GM12878 (cell line): ENCODE data around the gene SLC15A1. TPM values are rescaled to one million over a fixed set of nuclear protein-coding genes. Genes with fewer than 3 reads are reported as not detected.

Experiments used
- ATAC-seq: fragments of 200-7000 bp; cut with Tn5 transposase; 3 replicates; pipeline ENCODE4 v1.9.1; 2020; ENCODE audit warnings: mild to moderate bottlenecking, moderate library complexity
- BruUV-seq: library from RNA; stranded (reverse); fragments of 400-500 nt; replicated peaks from 2 replicates; lab custom pipeline; 2021; lab: Mats Ljungman, UMichigan
- CTCF ChIA-PET: fragments of 300-600 bp; sonication (Branson Sonifier 250); formaldehyde crosslinking; extraction: SDS; loops from one replicate; lab custom pipeline; 2021; ENCODE audit warnings: inconsistent platforms; lab: Yijun Ruan, JAX
- POLR2A ChIA-PET: fragments of 350-600 bp; formaldehyde crosslinking; extraction: SDS; loops from one replicate; lab custom pipeline; 2021; ENCODE audit warnings: inconsistent platforms; lab: Charles Lee
- RAD21 ChIA-PET: fragments of 300-600 bp; sonication (Branson Sonifier 250); formaldehyde crosslinking; loops from one replicate; lab custom pipeline; 2023; ENCODE audit warnings: antibody characterized with exemption; ENCODE audit not compliant: unreplicated experiment; lab: Charles Lee
- SMC1A ChIA-PET: fragments of 300-600 bp; sonication (Branson Sonifier 250); formaldehyde crosslinking; loops from one replicate; lab custom pipeline; 2023; ENCODE audit not compliant: unreplicated experiment, uncharacterized antibody; lab: Charles Lee
- DNase-seq: peaks from one replicate; pipeline ENCODE4 v3.0.0-alpha.2; 2011; ENCODE audit warnings: low read depth, low spot score
- FAIRE-seq: peaks from 3 replicates; lab custom pipeline; 2011; peaks lifted over from hg19 to GRCh38; lab: Jason Lieb, UNC
- H2AFZ ChIP-seq: 2 replicates; pipeline ENCODE4 v1.6.0; 2011; ENCODE audit warnings: low read depth, low read length, control low read depth; ENCODE audit not compliant: control insufficient read depth
- H3K27ac ChIP-seq: 2 replicates; pipeline ENCODE4 v1.5.1; 2011; ENCODE audit warnings: control low read depth; ENCODE audit not compliant: control insufficient read depth, insufficient read depth
- H3K27me3 ChIP-seq, 2 experiments: replicated peaks in 1 of 2; 2 replicates each; pipeline versions ENCODE4 v1.6.0 to v1.6.1; 2011; ENCODE audit warnings: low read length in 1 of 2; ENCODE audit not compliant: control insufficient read depth in 2 of 2, insufficient read depth in 2 of 2
- H3K36me3 ChIP-seq, 2 experiments: 2 replicates each; pipeline ENCODE4 v1.5.1; 2011; ENCODE audit warnings: low read length in 1 of 2; ENCODE audit not compliant: control insufficient read depth in 2 of 2, insufficient read depth in 2 of 2
- H3K4me1 ChIP-seq: 2 replicates; pipeline ENCODE4 v1.6.1; 2011; ENCODE audit warnings: mild to moderate bottlenecking, low read length, moderate library complexity, mixed read lengths; ENCODE audit not compliant: control insufficient read depth, insufficient read depth
- H3K4me2 ChIP-seq: 2 replicates; pipeline ENCODE4 v1.6.0; 2011; ENCODE audit warnings: control low read depth; ENCODE audit not compliant: control insufficient read depth, insufficient read depth
- H3K4me3 ChIP-seq: fragments of 200-600 bp; sonication (generic); 2 replicates; pipeline ENCODE4 v1.5.1; 2016
- H3K79me2 ChIP-seq: 2 replicates; pipeline ENCODE4 v1.6.0; 2011; ENCODE audit warnings: low read length; ENCODE audit not compliant: control insufficient read depth, insufficient read depth
- H3K9ac ChIP-seq: 2 replicates; pipeline ENCODE4 v1.8.0; 2011; ENCODE audit warnings: low read length, control low read depth, mixed read lengths; ENCODE audit not compliant: control insufficient read depth, insufficient read depth
- H3K9me3 ChIP-seq: replicated peaks from 3 replicates; pipeline ENCODE4 v1.5.1; 2011; ENCODE audit warnings: mild to moderate bottlenecking, low read length; ENCODE audit not compliant: control insufficient read depth, insufficient read depth
- H4K20me1 ChIP-seq: 2 replicates; pipeline ENCODE4 v1.6.0; 2011; ENCODE audit not compliant: control insufficient read depth, insufficient read depth
- ATF2 ChIP-seq: IDR thresholded peaks from 2 replicates; pipeline ENCODE4 v1.6.1; 2012; ENCODE audit warnings: low read length, inconsistent platforms
- BRCA1 ChIP-seq: IDR thresholded peaks from 2 replicates; pipeline ENCODE4 v1.6.1; 2011; ENCODE audit warnings: low read depth, low read length, improper control_type of control experiment
- CBX3 ChIP-seq: fragments of 200-600 bp; sonication (generic); IDR thresholded peaks from 2 replicates; pipeline ENCODE4 v1.6.1; 2016; ENCODE audit warnings: low read depth, borderline replicate concordance
- IKZF2 ChIP-seq, 2 experiments: fragments of 450-650 bp; IDR thresholded peaks; 2 replicates each; pipeline ENCODE4 v1.6.1; 2017; ENCODE audit warnings: mild to moderate bottlenecking in 2 of 2, moderate library complexity in 2 of 2
- MEF2A ChIP-seq: IDR thresholded peaks from 2 replicates; pipeline ENCODE4 v1.6.1; 2011; ENCODE audit warnings: low read depth, mild to moderate bottlenecking, low read length, moderate library complexity; ENCODE audit not compliant: insufficient read depth
- MEF2B ChIP-seq: fragments of 450-650 bp; IDR thresholded peaks from 2 replicates; pipeline ENCODE4 v1.6.1; 2018; ENCODE audit warnings: mild to moderate bottlenecking, moderate library complexity; ENCODE audit not compliant: partially characterized antibody, poor library complexity, severe bottlenecking
- MTA2 ChIP-seq: fragments of 450-650 bp; IDR thresholded peaks from 2 replicates; pipeline ENCODE4 v1.6.1; 2016; ENCODE audit warnings: low read depth, mild to moderate bottlenecking, moderate library complexity
- NR2C1 ChIP-seq: fragments of 450-650 bp; IDR thresholded peaks from 2 replicates; pipeline ENCODE4 v1.6.1; 2017; ENCODE audit warnings: antibody characterized with exemption, mild to moderate bottlenecking, moderate library complexity
- RELB ChIP-seq: fragments of 450-650 bp; IDR thresholded peaks from 2 replicates; pipeline ENCODE4 v1.6.1; 2017; ENCODE audit warnings: low read depth, mild to moderate bottlenecking, moderate library complexity
- ZBTB4 ChIP-seq: fragments of 450-650 bp; formaldehyde crosslinking; IDR thresholded peaks from 2 replicates; pipeline ENCODE4 v1.4.0; 2022; ENCODE audit warnings: mild to moderate bottlenecking, moderate library complexity
- WGBS: methylation state at CpG from one replicate; pipeline ENCODE4 v1.1.6; 2016; ENCODE audit warnings: low lambda C conversion rate; ENCODE audit not compliant: insufficient replicate concordance, insufficient coverage; ENCODE audit errors: missing lambda C conversion rate; 5-methylcytosine and 5-hydroxymethylcytosine counted together
- in situ Hi-C: fragments of 300-500 bp; cut with MboI; formaldehyde crosslinking; loops from 9 replicates; pipeline ENCODE4 v1.14.3; 2018; ENCODE audit warnings: mixed read lengths
- intact Hi-C: fragments of 100-400 bp; cut with micrococcal nuclease; formaldehyde crosslinking; loops from one replicate; pipeline ENCODE4 v1.14.2; 2022; ENCODE audit not compliant: unreplicated experiment
- polyA plus RNA-seq, 11 experiments: library from polyadenylated mRNA; depleted of rRNA in 4 of 11; unstranded in 6 of 11; stranded (reverse) in 5 of 11; fragments of >200 nt; fragmentation: Nextera tagmentation in 4 of 11; fragmentation: Illumina TruSeq in 1 of 11; extraction: Ambion mirVana in 4 of 11; extraction: Trizol in 1 of 11; gene quantifications; 1 replicate in 1 of 11; 2 replicates in 10 of 11; pipeline versions ENCODE4 v1.2.1 to v1.2.3, GENCODE V29; 2011 to 2016; ENCODE audit warnings: inconsistent platforms in 2 of 11, missing spikeins in 2 of 11, low read depth in 1 of 11
- total RNA-seq, 4 experiments: library from RNA; depleted of rRNA in 3 of 4; stranded (reverse); fragments of >200 nt in 3 of 4; fragmentation: Illumina TruSeq in 1 of 4; extraction: Trizol in 1 of 4; gene quantifications; 2 replicates each; pipeline versions ENCODE4 v1.2.1 to v1.2.3, GENCODE V29; 2013 to 2021
- TF ChIP-seq, protein P1 (sequence below): IDR thresholded peaks from 2 replicates; pipeline ENCODE4 v1.6.1; 2012; ENCODE audit warnings: low read depth, low read length, improper control_type of control experiment
- TF ChIP-seq, protein P2 (sequence below): IDR thresholded peaks from 2 replicates; pipeline ENCODE4 v1.6.1; 2012; ENCODE audit warnings: low read depth, low read length, improper control_type of control experiment

The SLC15A1 gene
- total and polyA plus RNA-seq, 10 of the 15 experiments (the other 5 are each of a cell fraction or from before 2014, with no cell fraction given), result not detected

DNA sequence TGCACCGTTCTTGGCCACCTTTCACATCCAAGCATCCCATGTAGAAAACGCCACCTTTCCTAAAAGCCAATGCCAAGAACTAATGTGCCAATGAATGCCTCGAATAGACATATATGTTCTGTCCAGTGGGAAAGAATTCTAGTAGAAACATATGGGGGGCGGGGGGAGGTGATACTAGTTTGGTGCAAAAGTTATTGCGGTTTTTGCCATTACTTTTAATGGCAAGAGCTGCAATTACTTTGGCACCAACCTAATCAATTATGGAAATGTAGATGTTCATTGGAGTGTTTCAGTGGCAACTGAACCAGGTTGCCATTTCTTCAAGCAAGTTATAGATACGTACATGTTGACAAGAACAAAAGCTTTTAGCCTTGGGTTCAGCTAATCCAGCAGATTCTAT lies 34.6 kb downstream of the SLC15A1 start:
- POLR2A ChIA-PET, result interaction anchor here (0.6 kb wide), 2 partner anchors 10 to 100 kb away, joined by 5 to 6 read pairs; no protein-coding TSS in a partner anchor
- no peak for ATAC-seq
- TF ChIP-seq CBX3 (no peak), MTA2 (no peak), NR2C1 (no peak), BRCA1 (no peak), RELB (no peak), ZBTB4 (CRISPR knock-in tag) (no peak), MEF2A (no peak), IKZF2 (IDR thresholded peaks at IDR 0.05) (no peak), MEF2B (no peak), ATF2 (no peak)
- TF ChIP-seq, protein P1, sequence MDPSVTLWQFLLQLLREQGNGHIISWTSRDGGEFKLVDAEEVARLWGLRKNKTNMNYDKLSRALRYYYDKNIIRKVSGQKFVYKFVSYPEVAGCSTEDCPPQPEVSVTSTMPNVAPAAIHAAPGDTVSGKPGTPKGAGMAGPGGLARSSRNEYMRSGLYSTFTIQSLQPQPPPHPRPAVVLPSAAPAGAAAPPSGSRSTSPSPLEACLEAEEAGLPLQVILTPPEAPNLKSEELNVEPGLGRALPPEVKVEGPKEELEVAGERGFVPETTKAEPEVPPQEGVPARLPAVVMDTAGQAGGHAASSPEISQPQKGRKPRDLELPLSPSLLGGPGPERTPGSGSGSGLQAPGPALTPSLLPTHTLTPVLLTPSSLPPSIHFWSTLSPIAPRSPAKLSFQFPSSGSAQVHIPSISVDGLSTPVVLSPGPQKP, result no peak
- TF ChIP-seq, protein P2, sequence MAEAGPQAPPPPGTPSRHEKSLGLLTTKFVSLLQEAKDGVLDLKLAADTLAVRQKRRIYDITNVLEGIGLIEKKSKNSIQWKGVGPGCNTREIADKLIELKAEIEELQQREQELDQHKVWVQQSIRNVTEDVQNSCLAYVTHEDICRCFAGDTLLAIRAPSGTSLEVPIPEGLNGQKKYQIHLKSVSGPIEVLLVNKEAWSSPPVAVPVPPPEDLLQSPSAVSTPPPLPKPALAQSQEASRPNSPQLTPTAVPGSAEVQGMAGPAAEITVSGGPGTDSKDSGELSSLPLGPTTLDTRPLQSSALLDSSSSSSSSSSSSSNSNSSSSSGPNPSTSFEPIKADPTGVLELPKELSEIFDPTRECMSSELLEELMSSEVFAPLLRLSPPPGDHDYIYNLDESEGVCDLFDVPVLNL, result no peak

More for the DNA sequence above, 34.6 kb downstream of the SLC15A1 start:
- ChIA-PET RAD21 (no interaction called here), SMC1A (interaction anchor here (1.1 to 1.2 kb wide), 2 partner anchors 13 to 351 kb away, joined by 3 read pairs; no protein-coding TSS in a partner anchor), CTCF (interaction anchor here (0.6 to 1.0 kb wide), 2 partner anchors 8 to 202 kb away, joined by 3 read pairs; no protein-coding TSS in a partner anchor)
- no peaks in the 10 kb centered on the region for H3K36me3 ChIP-seq
- no peaks in the 10 kb centered on the region for H4K20me1 ChIP-seq
- 45% methylated on average over 6 of the region's 6 CpGs for WGBS
- H3K9ac ChIP-seq, result no peak overlapping the region
- FAIRE-seq, result no peak
- no peaks in the 10 kb centered on the region for H3K9me3 ChIP-seq
- no peak overlapping the region for H3K4me2 ChIP-seq
- H3K4me1 ChIP-seq, result no peaks in the 10 kb centered on the region
- in situ Hi-C loops (no loop called here), intact Hi-C loops (loop anchor here (10.0 kb wide), 1 partner anchor 127 kb away; no protein-coding TSS in a partner anchor)
- no peak overlapping the region for H3K4me3 ChIP-seq
- DNase-seq, result no peak
- no peaks in the 10 kb centered on the region for H3K27me3 ChIP-seq
- BruUV-seq, result no TSS peak
- H3K79me2 ChIP-seq, result no peaks in the 10 kb centered on the region
- H2AFZ ChIP-seq, result no peak overlapping the region
- no peak overlapping the region for H3K27ac ChIP-seq
